ENCODE results near the gene FAM107A. TPM values are rescaled to one million over a fixed set of nuclear protein-coding genes. Genes with fewer than 3 reads are reported as not detected.

The FAM107A gene
- total RNA-seq, 1 donor from 2014 or later, result not detected

GRCh38 chr3:58553003-58553402 is 24.2 kb downstream of the FAM107A start:
- ChIA-PET CTCF (no interaction called here), POLR2A (no interaction called here)
- Mint-ChIP-seq H3K9me3 (peaks cover 7% of the 10 kb centered on the region), H3K4me3 (no peak overlapping the region), H3K36me3 (ENCODE audit: low read depth) (no peaks in the 10 kb centered on the region), H3K4me1 (no peaks in the 10 kb centered on the region), H3K27me3 (peaks cover 10% of the 10 kb centered on the region), H3K27ac (no peak overlapping the region)
- no peak for DNase-seq
- ATAC-seq (ENCODE audit: low read depth), result no peak
- intact Hi-C loops (cut with micrococcal nuclease), result no loop called here
- TF ChIP-seq CTCF (IDR thresholded peaks at IDR 0.05), result no peak

GRCh38 chr3:58551636-58552180 is 25.5 kb downstream of the FAM107A start:
- POLR2A ChIA-PET, result no interaction called here
- H3K27me3 Mint-ChIP-seq, result peaks cover 6% of the 10 kb centered on the region
- ATAC-seq (ENCODE audit: low read depth) (no peak), DNase-seq (no peak)
- TF ChIP-seq CTCF (IDR thresholded peaks at IDR 0.05), result no peak
- no peaks in the 10 kb centered on the region for H3K36me3 Mint-ChIP-seq (ENCODE audit: low read depth)
- no peaks in the 10 kb centered on the region for H3K4me1 Mint-ChIP-seq
- peaks cover 7% of the 10 kb centered on the region for H3K9me3 Mint-ChIP-seq
- no peak overlapping the region for H3K27ac Mint-ChIP-seq
- intact Hi-C loops (cut with micrococcal nuclease), result no loop called here
- CTCF ChIA-PET, result no interaction called here
- H3K4me3 Mint-ChIP-seq, result no peak overlapping the region

GRCh38 chr3:58544541-58544940 is 32.6 kb downstream of the FAM107A start:
- TF ChIP-seq CTCF (IDR thresholded peaks at IDR 0.05), result no peak
- intact Hi-C loops (cut with micrococcal nuclease), result no loop called here
- no peak for DNase-seq
- no peak overlapping the region for H3K27ac Mint-ChIP-seq
- H3K36me3 Mint-ChIP-seq (ENCODE audit: low read depth), result no peaks in the 10 kb centered on the region
- no peak for ATAC-seq (ENCODE audit: low read depth)
- peaks cover 10% of the 10 kb centered on the region for H3K27me3 Mint-ChIP-seq
- H3K4me3 Mint-ChIP-seq, result no peak overlapping the region
- CTCF ChIA-PET, result no interaction called here
- POLR2A ChIA-PET, result no interaction called here
- no peaks in the 10 kb centered on the region for H3K4me1 Mint-ChIP-seq
- H3K9me3 Mint-ChIP-seq, result no peaks in the 10 kb centered on the region

- intact Hi-C loops (cut with micrococcal nuclease), result no loop called here
- H3K9me3 Mint-ChIP-seq, result no peaks in the 10 kb centered on the region
- H3K27me3 Mint-ChIP-seq, result peaks cover 6% of the 10 kb centered on the region
- H3K27ac Mint-ChIP-seq, result no peak overlapping the region
- ChIA-PET CTCF (interaction anchor here (1.2 kb wide), 1 partner anchor 363 kb away, joined by 3 read pairs; no protein-coding TSS in a partner anchor), POLR2A (no interaction called here)
- no peaks in the 10 kb centered on the region for H3K36me3 Mint-ChIP-seq (ENCODE audit: low read depth)
- no peak for TF ChIP-seq CTCF (IDR thresholded peaks at IDR 0.05)
- H3K4me1 Mint-ChIP-seq, result no peaks in the 10 kb centered on the region
- DNase-seq, result no peak
- no peak for ATAC-seq (ENCODE audit: low read depth)
- H3K4me3 Mint-ChIP-seq, result no peak overlapping the region
These were observed 36.9 kb downstream of the FAM107A start for GRCh38 chr3:58540176-58540858.

DNA sequence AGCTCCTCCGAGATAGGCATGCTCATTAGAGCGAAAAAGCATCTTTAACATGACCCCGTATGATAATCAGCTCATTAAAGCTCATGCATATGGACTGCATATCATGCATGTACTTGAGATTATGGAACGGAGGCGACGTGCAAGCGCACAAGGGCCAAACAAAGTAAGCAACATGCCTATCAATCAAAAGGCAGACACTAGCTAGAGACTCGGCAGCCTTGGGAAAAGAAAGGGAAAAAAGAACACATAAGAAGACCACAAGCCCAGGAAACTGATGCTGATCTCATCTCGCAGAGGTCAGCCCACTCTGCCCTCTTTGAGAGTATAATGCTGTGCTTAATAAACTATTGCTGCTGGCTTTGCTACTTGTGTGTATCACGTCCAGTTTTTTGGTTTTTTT is 37.6 kb downstream of the FAM107A start:
- no peak for TF ChIP-seq CTCF (IDR thresholded peaks at IDR 0.05)
- ATAC-seq (ENCODE audit: low read depth) (no peak), DNase-seq (no peak)
- intact Hi-C loops (cut with micrococcal nuclease), result no loop called here
- Mint-ChIP-seq H3K36me3 (ENCODE audit: low read depth) (no peaks in the 10 kb centered on the region), H3K4me3 (no peak overlapping the region), H3K9me3 (no peaks in the 10 kb centered on the region), H3K27me3 (peaks cover 4% of the 10 kb centered on the region), H3K4me1 (no peaks in the 10 kb centered on the region), H3K27ac (no peak overlapping the region)
- ChIA-PET POLR2A (interaction anchor here (1.4 kb wide), 1 partner anchor 234 kb away, joined by 3 read pairs; the partner anchor contains the start of genes HTD2 and RPP14), CTCF (interaction anchor here (1.2 kb wide), 1 partner anchor 362 kb away, joined by 3 read pairs; no protein-coding TSS in a partner anchor)
